ENCODE data around the gene GOLGA6D.
"Not testable (repeated sequence)": the region's sequence is repeated elsewhere in the genome, so short reads cannot be mapped to it uniquely, and the experiment has no call there.

The GOLGA6D gene

DNA sequence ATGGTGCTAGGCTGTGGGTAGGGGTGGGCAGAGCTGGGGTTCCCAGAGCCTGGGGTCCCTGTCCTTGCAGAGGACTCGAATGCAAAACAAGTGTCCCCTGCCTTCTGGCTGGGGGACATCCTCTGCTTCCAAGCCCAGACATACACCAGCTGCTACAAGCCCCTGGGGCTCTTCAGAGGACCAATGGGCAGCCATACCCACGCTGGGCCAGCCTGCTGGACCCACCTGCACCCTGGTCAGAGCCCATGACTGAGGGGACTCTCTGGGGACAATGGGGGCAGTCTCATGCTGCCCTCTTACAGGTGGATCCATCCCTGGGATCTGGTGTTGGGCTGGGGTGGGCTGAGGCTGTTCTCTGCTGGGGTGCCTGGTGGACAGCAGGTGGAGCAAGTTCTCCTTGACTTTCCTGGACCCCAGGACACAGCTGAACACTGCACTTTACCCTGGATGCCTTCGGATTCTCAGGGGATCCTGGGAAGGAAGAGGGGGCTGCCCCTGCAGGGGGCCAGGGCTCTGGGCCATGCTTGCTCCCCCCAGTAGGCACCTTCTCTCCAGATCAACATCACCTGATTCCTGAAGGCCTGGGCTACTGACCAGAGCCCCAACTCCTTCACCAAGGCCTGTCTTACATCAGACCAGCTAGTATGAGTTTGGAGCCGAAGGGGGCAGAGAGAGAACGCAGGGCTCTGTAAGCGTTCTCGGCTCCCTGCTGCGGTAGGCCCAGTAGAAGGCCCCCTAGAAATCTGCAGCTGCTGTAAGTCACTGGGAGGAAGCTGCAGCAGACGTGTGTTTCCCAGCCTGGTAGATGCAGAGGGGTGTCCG, 46.1 kb downstream of the GOLGA6D start:
- Histone ChIP-seq H4K20me1 (ENCODE audit: control insufficient read depth, insufficient read depth, low read depth, low read length) (no peaks in the 10 kb centered on the region), H3K4me1 (ENCODE audit: control insufficient read depth, low read length) (peaks cover 27% of the 10 kb centered on the region), H3K9me2 (replicated peaks; ENCODE audit: control insufficient read depth, low read length) (no peaks in the 10 kb centered on the region), H3K27me3 (ENCODE audit: control insufficient read depth, low read length) (no peaks in the 10 kb centered on the region), H3K4me2 (ENCODE audit: low read length) (no peak overlapping the region), H3F3A (ENCODE audit: control insufficient read depth, insufficient read depth) (no peaks in the 10 kb centered on the region), H3K27ac (ENCODE audit: low read depth, low read length) (no peak overlapping the region), H3K4me3 (ENCODE audit: low read length) (no peak overlapping the region), H3K36me3 (ENCODE audit: control insufficient read depth, low read length) (no peaks in the 10 kb centered on the region), H3K79me2 (ENCODE audit: control insufficient read depth, low read length) (no peaks in the 10 kb centered on the region), H3K9me3 (ENCODE audit: control insufficient read depth, insufficient read depth, low read length) (no peaks in the 10 kb centered on the region)
- no peak for TF ChIP-seq EZH2phosphoT487 (IDR thresholded peaks at IDR 0.05; ENCODE audit: borderline replicate concordance, low read length)
- TF ChIP-seq, protein P1, sequence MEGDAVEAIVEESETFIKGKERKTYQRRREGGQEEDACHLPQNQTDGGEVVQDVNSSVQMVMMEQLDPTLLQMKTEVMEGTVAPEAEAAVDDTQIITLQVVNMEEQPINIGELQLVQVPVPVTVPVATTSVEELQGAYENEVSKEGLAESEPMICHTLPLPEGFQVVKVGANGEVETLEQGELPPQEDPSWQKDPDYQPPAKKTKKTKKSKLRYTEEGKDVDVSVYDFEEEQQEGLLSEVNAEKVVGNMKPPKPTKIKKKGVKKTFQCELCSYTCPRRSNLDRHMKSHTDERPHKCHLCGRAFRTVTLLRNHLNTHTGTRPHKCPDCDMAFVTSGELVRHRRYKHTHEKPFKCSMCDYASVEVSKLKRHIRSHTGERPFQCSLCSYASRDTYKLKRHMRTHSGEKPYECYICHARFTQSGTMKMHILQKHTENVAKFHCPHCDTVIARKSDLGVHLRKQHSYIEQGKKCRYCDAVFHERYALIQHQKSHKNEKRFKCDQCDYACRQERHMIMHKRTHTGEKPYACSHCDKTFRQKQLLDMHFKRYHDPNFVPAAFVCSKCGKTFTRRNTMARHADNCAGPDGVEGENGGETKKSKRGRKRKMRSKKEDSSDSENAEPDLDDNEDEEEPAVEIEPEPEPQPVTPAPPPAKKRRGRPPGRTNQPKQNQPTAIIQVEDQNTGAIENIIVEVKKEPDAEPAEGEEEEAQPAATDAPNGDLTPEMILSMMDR (IDR thresholded peaks at IDR 0.05; ENCODE audit: low read depth, low read length, poor library complexity, severe bottlenecking), result peak; percentile 8

DNA sequence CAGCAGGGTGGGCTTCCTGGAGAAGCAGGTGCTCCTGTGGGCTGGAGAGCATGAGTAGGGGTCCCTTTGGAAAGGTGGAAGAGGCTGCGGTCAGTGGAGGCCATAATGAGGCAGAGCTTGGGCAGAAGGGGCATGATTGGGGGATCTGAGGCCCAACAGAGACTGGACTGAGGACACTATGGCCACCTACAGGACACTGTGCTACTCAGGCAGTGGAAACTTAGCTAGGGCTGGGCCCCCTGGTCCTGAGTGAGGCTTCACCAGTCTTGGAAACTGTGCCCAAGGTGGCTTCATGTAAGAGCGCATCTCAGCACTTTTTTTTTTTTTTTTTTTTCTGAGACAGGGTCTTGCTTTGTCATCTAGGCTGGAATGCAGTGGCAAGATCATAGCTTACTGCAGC, 46.9 kb downstream of the GOLGA6D start:
- peaks cover 27% of the 10 kb centered on the region for H3K4me1 ChIP-seq (ENCODE audit: control insufficient read depth, low read length)
- no peaks in the 10 kb centered on the region for H3K27me3 ChIP-seq (ENCODE audit: control insufficient read depth, low read length)
- H3F3A ChIP-seq (ENCODE audit: control insufficient read depth, insufficient read depth), result peaks cover 3% of the 10 kb centered on the region; the same call in 1 of the 2 replicates
- H3K9me3 ChIP-seq (ENCODE audit: control insufficient read depth, insufficient read depth, low read length), result no peaks in the 10 kb centered on the region
- H3K36me3 ChIP-seq (ENCODE audit: control insufficient read depth, low read length), result no peaks in the 10 kb centered on the region
- H3K9me2 ChIP-seq (replicated peaks; ENCODE audit: control insufficient read depth, low read length), result no peaks in the 10 kb centered on the region
- no peak overlapping the region for H3K4me2 ChIP-seq (ENCODE audit: low read length)
- H3K4me3 ChIP-seq (ENCODE audit: low read length), result no peak overlapping the region
- no peaks in the 10 kb centered on the region for H3K79me2 ChIP-seq (ENCODE audit: control insufficient read depth, low read length)
- no peak overlapping the region for H3K27ac ChIP-seq (ENCODE audit: low read depth, low read length)
- TF ChIP-seq EZH2phosphoT487 (IDR thresholded peaks at IDR 0.05; ENCODE audit: borderline replicate concordance, low read length), result no peak
- TF ChIP-seq, protein P1 (IDR thresholded peaks at IDR 0.05; ENCODE audit: low read depth, low read length, poor library complexity, severe bottlenecking), result no peak
- H4K20me1 ChIP-seq (ENCODE audit: control insufficient read depth, insufficient read depth, low read depth, low read length), result no peaks in the 10 kb centered on the region

DNA sequence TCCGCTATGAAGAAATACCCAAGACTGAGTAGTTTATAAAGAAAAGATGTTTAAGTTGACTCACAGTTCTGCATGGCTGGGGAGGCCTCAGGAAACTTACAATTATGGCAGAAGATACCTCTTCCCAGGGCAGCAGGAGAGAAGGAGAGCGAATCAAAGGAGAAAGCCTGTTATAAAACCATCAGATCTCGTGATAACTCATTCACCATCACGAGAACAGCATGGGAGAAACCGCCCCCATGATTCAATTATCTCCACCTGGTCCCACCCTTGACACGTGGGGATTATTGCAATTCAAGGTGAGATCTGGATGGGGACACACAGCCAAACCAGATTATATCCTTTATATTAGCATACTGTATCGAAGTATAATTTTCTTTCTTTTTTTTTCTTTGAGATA, 49.5 kb downstream of the GOLGA6D start:
- not testable (repeated sequence) for H3K79me2 ChIP-seq (ENCODE audit: control insufficient read depth, low read length)

DNA sequence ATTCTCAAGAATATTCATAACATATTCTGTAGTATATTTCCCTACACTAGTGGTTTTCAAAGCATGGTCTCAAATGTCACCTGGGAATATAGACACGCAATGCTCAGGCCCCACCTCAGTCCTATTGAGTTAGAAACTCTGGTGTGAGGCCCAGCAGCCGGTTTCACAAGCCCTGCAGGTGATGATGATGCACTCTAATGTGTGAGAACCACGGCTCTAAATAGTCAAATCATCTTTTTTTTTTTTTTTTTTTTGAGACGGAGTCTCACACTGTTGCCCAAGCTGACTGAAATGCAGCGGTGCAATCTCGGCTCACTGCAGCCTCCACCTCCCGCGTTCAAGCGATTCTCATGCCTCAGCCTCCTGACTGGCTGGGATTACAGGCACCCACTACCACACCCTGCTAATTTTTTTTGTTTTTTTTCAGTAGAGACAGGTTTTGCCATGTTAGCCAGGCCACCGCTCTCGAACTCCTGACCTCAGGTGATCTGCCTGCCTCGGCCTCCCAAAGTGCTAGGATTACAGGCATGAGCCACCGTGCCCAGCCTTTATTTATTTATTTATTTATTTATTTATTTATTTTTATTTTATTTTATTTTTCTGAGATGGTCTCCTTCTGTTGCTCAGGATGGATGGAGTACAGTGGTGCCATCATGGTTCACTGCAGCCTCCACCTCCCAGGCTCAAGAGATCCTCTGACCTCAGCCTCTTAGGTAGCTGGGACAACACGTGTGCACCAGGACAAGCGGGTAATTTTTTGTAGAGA, 51.2 kb downstream of the GOLGA6D start:
- not testable (repeated sequence) for H3K79me2 ChIP-seq (ENCODE audit: control insufficient read depth, low read length); H3K9me3 ChIP-seq (ENCODE audit: control insufficient read depth, insufficient read depth, low read length); H3K4me3 ChIP-seq (ENCODE audit: low read length); H3K27ac ChIP-seq (ENCODE audit: low read depth, low read length); H4K20me1 ChIP-seq (ENCODE audit: control insufficient read depth, insufficient read depth, low read depth, low read length); H3K9me2 ChIP-seq (replicated peaks; ENCODE audit: control insufficient read depth, low read length); H3F3A ChIP-seq (ENCODE audit: control insufficient read depth, insufficient read depth); H3K36me3 ChIP-seq (ENCODE audit: control insufficient read depth, low read length); H3K27me3 ChIP-seq (ENCODE audit: control insufficient read depth, low read length); H3K4me2 ChIP-seq (ENCODE audit: low read length)
- H3K4me1 ChIP-seq (ENCODE audit: control insufficient read depth, low read length), result peaks cover 14% of the 10 kb centered on the region

More for the DNA sequence above, 49.5 kb downstream of the GOLGA6D start:
- not testable (repeated sequence) for H3K4me2 ChIP-seq (ENCODE audit: low read length); H3K9me2 ChIP-seq (replicated peaks; ENCODE audit: control insufficient read depth, low read length); H3F3A ChIP-seq (ENCODE audit: control insufficient read depth, insufficient read depth); H3K27ac ChIP-seq (ENCODE audit: low read depth, low read length); H3K27me3 ChIP-seq (ENCODE audit: control insufficient read depth, low read length); H3K4me3 ChIP-seq (ENCODE audit: low read length); H3K36me3 ChIP-seq (ENCODE audit: control insufficient read depth, low read length); H3K9me3 ChIP-seq (ENCODE audit: control insufficient read depth, insufficient read depth, low read length); H4K20me1 ChIP-seq (ENCODE audit: control insufficient read depth, insufficient read depth, low read depth, low read length)
- H3K4me1 ChIP-seq (ENCODE audit: control insufficient read depth, low read length), result peaks cover 26% of the 10 kb centered on the region

Data from DOHH2 (cell line).